Transverse colon (tissue), 4 donors: ENCODE measurements around the gene PGGHG.
"Not testable (repeated sequence)": the region's sequence is repeated elsewhere in the genome, so short reads cannot be mapped to it uniquely, and the experiment has no call there.

Experiments used
- EP300 ChIP-seq: sonication (generic); formaldehyde crosslinking; IDR thresholded peaks from one replicate; pipeline ENCODE4 v1.6.1; 2017; ENCODE audit warnings: antibody characterized with exemption, low read depth
- POLR2A ChIP-seq: fragments of 450-650 bp; IDR thresholded peaks from one replicate; pipeline ENCODE4 v1.6.1; 2016; ENCODE audit warnings: antibody characterized with exemption, mild to moderate bottlenecking, moderate library complexity
- POLR2AphosphoS5 ChIP-seq, 3 donors: sonication (generic); formaldehyde crosslinking; IDR thresholded peaks; one replicate each; pipeline ENCODE4 v1.6.1; 2016; ENCODE audit warnings: antibody characterized with exemption in 3 of 3
- TF ChIP-seq, protein P1 (sequence below), 5 experiments: fragments of 200-600 bp in 3 of 5; fragments of 450-650 bp in 2 of 5; sonication (generic) in 3 of 5; IDR thresholded peaks; 1 replicate in 2 of 5; 2 replicates in 3 of 5; pipeline ENCODE4 v1.5.1; 2016 to 2017; ENCODE audit warnings: antibody characterized with exemption in 5 of 5, inconsistent platforms in 3 of 5, mild to moderate bottlenecking in 2 of 5, moderate library complexity in 1 of 5

DNA sequence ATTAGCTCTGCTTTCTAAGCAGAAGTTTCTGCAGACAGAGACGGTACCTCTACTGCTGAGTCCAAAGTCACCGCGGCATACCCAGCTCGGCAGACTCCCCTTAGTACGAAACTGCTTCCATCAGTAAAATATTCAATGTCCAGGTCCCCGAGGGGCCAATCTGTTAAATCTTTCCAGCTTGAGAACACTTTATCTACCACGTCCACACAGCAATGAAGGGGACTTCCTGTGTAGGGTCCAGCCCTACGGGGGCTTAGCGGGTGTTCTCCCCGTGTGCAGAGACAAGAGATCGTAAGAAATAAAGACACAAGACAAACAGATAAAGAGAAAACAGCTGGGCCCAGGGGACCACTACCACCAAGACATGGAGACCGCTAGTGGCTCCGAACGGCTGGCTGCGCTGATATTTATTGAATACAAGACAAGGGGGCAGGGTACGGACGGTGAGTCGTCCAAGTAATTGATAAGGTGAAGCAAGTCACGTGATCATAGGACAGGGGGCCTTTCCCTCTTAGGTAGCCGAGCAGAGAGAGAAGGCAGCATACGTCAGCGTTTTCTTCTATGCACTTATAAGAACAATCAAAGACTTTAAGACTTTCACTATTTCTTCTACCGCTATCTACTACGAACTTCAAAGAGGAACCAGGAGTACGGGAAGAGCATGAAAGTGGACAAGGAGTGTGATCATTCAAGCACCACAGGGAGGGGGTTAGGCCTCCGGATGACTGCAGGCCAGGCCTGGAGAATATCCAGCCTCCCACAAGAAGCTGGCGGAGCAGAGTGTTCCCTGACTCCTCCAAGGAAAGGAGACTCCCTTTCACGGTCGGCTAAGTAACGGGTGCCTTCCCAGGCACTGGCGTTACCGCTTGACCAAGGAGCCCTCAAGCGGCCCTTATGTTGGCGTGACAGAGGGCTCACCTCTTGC, 35.9 kb downstream of the PGGHG start:
- TF ChIP-seq, protein P1, sequence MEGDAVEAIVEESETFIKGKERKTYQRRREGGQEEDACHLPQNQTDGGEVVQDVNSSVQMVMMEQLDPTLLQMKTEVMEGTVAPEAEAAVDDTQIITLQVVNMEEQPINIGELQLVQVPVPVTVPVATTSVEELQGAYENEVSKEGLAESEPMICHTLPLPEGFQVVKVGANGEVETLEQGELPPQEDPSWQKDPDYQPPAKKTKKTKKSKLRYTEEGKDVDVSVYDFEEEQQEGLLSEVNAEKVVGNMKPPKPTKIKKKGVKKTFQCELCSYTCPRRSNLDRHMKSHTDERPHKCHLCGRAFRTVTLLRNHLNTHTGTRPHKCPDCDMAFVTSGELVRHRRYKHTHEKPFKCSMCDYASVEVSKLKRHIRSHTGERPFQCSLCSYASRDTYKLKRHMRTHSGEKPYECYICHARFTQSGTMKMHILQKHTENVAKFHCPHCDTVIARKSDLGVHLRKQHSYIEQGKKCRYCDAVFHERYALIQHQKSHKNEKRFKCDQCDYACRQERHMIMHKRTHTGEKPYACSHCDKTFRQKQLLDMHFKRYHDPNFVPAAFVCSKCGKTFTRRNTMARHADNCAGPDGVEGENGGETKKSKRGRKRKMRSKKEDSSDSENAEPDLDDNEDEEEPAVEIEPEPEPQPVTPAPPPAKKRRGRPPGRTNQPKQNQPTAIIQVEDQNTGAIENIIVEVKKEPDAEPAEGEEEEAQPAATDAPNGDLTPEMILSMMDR (IDR thresholded peaks at IDR 0.05) = not testable (repeated sequence)
- TF ChIP-seq POLR2A, EP300: not testable (repeated sequence)
- peak in 1 of 3 donors; percentile 23 for TF ChIP-seq POLR2AphosphoS5 (IDR thresholded peaks at IDR 0.05)
